Measurements from ENCODE around the gene KIAA1328. TPM values are rescaled to one million over a fixed set of nuclear protein-coding genes. Genes with fewer than 3 reads are reported as not detected.

The KIAA1328 gene
- total and polyA plus RNA-seq, 2 donors (not counting 3 experiments of a cell fraction or from before 2014, with no cell fraction given): 2.7 to 6.5 TPM

DNA sequence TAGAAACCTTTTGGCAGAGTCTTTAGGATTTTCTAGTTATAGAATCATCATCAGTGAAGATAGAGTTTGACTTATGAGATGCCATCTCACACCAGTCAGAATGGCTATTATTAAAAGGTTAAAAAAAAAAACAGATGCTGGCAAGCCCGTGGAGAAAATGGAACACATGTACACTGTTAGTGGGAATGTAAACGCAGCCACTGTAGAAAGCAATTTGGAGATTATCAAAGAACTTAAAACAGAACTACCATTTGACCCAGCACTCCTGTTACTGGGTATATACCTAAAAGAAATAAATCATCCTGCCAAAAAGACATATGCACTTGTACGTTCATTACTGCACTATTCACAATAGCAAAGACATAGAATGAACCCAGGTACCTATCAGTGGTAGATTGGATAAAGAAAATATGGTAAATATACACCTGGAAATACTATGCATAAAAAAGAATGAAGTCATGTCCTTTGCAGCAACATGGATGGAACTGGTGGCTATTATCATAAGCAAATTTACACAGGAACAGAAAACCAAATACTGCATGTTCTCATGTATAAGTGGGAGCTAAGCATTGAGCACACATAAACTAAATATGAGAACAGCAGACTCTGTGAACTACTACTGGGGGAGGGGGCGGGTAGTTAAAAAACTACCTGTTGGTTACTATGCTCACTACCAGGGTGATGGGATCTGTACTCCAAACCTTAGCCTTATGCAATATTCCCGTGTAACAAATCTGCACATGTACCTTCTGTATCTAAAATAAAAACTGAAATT lies 279.0 kb downstream of the KIAA1328 start:
- Histone ChIP-seq H3K4me1 (ENCODE audit: control insufficient read depth, extremely low read depth, insufficient read depth, low read length) (no peaks in the 10 kb centered on the region), H2AFZ (ENCODE audit: low read depth, low read length) (no peak overlapping the region), H3K4me3 (replicated peaks in 1 of 3; ENCODE audit: insufficient read depth in 1 of 3, low read depth in 1 of 3, low read length in 3 of 3) (no peak overlapping the region), H3K79me2 (ENCODE audit: control insufficient read depth, insufficient read depth, low read length) (no peaks in the 10 kb centered on the region), H3K9ac (replicated peaks; ENCODE audit: extremely low read depth, insufficient read depth, low read length) (no peak overlapping the region), H3K27ac (ENCODE audit: insufficient read depth, low read depth, low read length) (no peak overlapping the region), H3K27me3 (ENCODE audit: control insufficient read depth in 2 of 2, insufficient read depth in 2 of 2, low read length in 2 of 2) (no peaks in the 10 kb centered on the region), H3K36me3 (ENCODE audit: control insufficient read depth in 2 of 2, extremely low read depth in 1 of 2, insufficient read depth in 2 of 2, low read length in 2 of 2) (no peaks in the 10 kb centered on the region), H3K9me3 (replicated peaks; ENCODE audit: control insufficient read depth, insufficient read depth, low read length) (no peaks in the 10 kb centered on the region), H4K20me1 (replicated peaks; ENCODE audit: control insufficient read depth, extremely low read depth, insufficient read depth, low read length) (no peaks in the 10 kb centered on the region), H3K9me1 (replicated peaks; ENCODE audit: control insufficient read depth, extremely low read depth, insufficient read depth, low read length) (no peaks in the 10 kb centered on the region), H3K4me2 (ENCODE audit: insufficient read depth, low read length) (no peak overlapping the region)
- dilution Hi-C loops (cut with MboI; ENCODE audit: extremely low pct_ligation_motif_present, low sequenced_read_pairs): no loop called here
- POLR2A ChIA-PET: no interaction called here
- intact Hi-C loops (cut with micrococcal nuclease): no loop called here
- CTCF ChIA-PET: no interaction called here
- no peak for DNase-seq (ENCODE audit: low read depth, low spot score)
- no TSS peak for BruUV-seq (replicated peaks)
- no peak for FAIRE-seq
- TF ChIP-seq FOS (IDR thresholded peaks at IDR 0.05; ENCODE audit: borderline replicate concordance, insufficient read depth, low read length) (no peak), POLR2A (IDR thresholded peaks at IDR 0.05; ENCODE audit: low read depth, low read length) (no peak), EZH2 (IDR thresholded peaks at IDR 0.05; ENCODE audit: borderline replicate concordance, low read depth, low read length, severe bottlenecking) (no peak), POLR2AphosphoS5 (IDR thresholded peaks at IDR 0.05; ENCODE audit: insufficient read depth, low read depth, low read length) (no peak), MYC (IDR thresholded peaks at IDR 0.05; ENCODE audit: low read depth, low read length) (no peak), GATA2 (IDR thresholded peaks at IDR 0.05; ENCODE audit: insufficient read depth, insufficient read length, low read depth, low read length) (no peak), JUN (IDR thresholded peaks at IDR 0.05; ENCODE audit: borderline replicate concordance, insufficient read depth, insufficient read length, low read depth) (no peak)
- TF ChIP-seq, protein P1, sequence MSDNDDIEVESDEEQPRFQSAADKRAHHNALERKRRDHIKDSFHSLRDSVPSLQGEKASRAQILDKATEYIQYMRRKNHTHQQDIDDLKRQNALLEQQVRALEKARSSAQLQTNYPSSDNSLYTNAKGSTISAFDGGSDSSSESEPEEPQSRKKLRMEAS (IDR thresholded peaks at IDR 0.05; ENCODE audit: insufficient read depth, insufficient read length): no peak
- TF ChIP-seq, protein P2, sequence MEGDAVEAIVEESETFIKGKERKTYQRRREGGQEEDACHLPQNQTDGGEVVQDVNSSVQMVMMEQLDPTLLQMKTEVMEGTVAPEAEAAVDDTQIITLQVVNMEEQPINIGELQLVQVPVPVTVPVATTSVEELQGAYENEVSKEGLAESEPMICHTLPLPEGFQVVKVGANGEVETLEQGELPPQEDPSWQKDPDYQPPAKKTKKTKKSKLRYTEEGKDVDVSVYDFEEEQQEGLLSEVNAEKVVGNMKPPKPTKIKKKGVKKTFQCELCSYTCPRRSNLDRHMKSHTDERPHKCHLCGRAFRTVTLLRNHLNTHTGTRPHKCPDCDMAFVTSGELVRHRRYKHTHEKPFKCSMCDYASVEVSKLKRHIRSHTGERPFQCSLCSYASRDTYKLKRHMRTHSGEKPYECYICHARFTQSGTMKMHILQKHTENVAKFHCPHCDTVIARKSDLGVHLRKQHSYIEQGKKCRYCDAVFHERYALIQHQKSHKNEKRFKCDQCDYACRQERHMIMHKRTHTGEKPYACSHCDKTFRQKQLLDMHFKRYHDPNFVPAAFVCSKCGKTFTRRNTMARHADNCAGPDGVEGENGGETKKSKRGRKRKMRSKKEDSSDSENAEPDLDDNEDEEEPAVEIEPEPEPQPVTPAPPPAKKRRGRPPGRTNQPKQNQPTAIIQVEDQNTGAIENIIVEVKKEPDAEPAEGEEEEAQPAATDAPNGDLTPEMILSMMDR (IDR thresholded peaks at IDR 0.05; ENCODE audit: extremely low read depth in 1 of 2, insufficient read depth in 1 of 2, low read depth in 1 of 2, low read length in 2 of 2): no peak
